ENCODE measurements around the gene KRTAP5-9. TPM values are rescaled to one million over a fixed set of nuclear protein-coding genes. Genes with fewer than 3 reads are reported as not detected.
"Not testable (repeated sequence)": the region's sequence is repeated elsewhere in the genome, so short reads cannot be mapped to it uniquely, and the experiment has no call there.

Gene KRTAP5-9
- total RNA-seq, 2 experiments from 2014 or later = 0.19 to 0.35 TPM

DNA sequence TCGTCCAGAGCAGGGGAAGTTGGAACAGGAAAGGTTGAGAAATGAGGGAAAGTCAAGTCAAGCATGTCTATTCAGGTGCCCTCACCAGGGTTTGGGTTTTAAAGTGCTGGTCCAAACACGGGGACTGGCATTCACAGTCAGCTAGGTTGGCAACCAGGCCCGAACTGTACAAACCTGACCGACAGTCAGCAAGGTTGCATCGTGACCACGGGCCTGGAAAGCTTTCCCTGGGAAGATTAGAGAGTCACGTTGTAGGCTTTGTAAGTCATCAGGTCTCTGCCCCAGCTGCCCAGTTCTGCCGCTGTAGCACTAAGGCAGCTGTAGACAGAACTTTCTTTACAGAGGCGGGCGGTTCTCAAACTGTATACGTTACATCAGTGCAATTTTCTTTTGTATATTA, 24.6 kb downstream of the KRTAP5-9 start:
- DNase-seq = no peak
- no peaks in the 10 kb centered on the region for H3K9me3 Mint-ChIP-seq
- CTCF ChIA-PET = no interaction called here
- no peaks in the 10 kb centered on the region for H3K4me1 Mint-ChIP-seq
- H3K36me3 Mint-ChIP-seq (ENCODE audit: low read depth) = no peaks in the 10 kb centered on the region
- no peak overlapping the region for H3K27ac Mint-ChIP-seq
- POLR2A ChIA-PET = no interaction called here
- no peak overlapping the region for H3K4me3 Mint-ChIP-seq
- H3K27me3 Mint-ChIP-seq = peaks cover 5% of the 10 kb centered on the region

DNA sequence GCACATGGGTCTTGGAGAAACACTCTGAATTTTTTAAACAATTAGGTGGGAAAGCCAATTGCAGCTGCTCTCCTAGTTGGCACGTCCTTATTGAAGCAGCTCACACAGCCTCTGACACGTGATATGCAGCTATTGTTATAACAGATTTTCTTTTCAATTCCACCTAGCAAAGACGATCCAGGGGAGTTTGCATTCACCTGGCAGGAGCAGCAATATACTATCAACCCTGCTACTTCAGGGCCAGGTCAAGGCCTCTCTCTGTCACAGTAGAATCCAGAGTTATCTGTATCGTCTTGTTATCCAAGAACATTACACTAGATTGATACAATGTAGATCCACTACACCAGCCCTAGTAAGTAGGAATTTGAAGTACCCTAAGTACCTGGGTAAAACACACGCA, 26.2 kb downstream of the KRTAP5-9 start:
- Mint-ChIP-seq H3K27me3 (peaks cover 5% of the 10 kb centered on the region), H3K9me3 (no peaks in the 10 kb centered on the region), H3K36me3 (ENCODE audit: low read depth) (no peaks in the 10 kb centered on the region), H3K4me3 (no peak overlapping the region), H3K4me1 (no peaks in the 10 kb centered on the region), H3K27ac (no peak overlapping the region)
- DNase-seq = no peak
- ChIA-PET POLR2A (no interaction called here), CTCF (no interaction called here)

DNA sequence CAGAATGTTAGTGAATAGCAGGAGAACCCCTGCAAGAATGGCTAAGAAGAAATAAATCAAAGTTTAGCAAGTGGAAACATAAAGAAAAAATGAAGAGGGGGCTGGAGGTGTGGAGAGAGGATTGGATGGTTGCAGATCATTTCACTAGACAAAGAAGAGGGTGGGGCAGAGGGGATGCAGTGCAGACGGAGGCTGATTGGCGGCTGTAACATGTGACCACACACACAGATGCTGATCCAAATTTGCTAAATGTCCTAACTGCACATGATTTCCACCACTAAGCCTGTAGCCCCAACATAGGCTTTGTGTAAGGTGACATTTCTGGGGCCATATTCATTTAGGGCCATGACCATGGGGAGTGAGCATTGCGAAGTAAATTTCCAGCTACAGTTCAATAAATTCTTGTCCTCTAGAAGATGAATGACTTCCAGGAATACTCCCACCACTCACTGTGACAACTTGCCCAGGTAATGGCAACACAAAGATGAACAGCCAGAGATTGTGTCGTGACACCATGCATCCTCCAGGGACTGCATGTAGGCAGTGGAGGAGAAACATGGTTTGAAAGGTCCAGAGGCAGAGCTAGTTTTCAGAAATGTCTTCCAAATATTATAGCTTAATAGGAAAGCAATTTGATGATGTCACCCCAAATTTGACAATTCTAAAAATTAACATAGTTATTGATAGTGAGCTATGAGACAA, 27.7 kb downstream of the KRTAP5-9 start:
- Mint-ChIP-seq H3K27me3 (peaks cover 11% of the 10 kb centered on the region), H3K27ac (no peak overlapping the region), H3K9me3 (no peaks in the 10 kb centered on the region), H3K4me3 (no peak overlapping the region), H3K36me3 (ENCODE audit: low read depth) (no peaks in the 10 kb centered on the region), H3K4me1 (peaks cover 2% of the 10 kb centered on the region)
- DNase-seq = no peak
- ChIA-PET CTCF (no interaction called here), POLR2A (no interaction called here)

DNA sequence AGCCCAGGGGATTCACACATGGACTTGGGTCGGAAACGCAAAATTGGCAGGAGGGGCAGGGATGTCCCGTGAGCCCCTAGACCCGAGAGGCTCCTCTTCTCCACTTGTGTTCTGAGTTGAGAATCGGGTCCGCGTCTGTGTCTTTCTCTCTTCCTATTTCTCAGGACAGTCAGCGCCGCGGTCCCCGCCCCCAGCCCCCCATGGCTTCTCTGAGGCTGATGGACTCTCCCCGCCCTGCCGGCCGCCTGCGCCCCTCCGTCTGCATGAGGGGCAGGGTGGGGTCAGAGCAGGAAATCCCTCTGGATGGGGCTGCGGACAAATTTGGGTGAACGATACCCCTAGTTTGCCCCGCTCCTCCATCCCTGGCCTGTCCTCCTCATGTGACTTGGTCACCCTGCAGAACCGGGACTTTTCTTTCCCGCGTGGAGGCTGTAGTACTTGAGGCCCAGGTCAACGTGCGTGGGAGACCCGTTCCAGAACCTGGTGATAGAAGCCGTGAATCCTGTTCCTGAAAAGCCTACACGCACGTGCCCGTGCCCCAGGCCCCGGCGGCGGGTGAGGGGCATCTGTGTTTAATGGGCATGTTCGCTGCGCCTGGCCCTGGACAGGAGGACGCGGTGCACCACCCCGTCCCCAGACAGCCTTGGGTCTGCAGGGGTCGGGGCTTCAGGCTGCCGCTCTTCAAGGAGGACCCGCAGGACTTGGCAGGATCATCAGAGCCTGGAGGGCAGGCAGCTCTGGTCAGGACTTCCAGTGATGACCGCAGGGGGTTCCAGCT, 28.7 kb downstream of the KRTAP5-9 start:
- not testable (repeated sequence) for DNase-seq, H3K4me1 Mint-ChIP-seq

DNA sequence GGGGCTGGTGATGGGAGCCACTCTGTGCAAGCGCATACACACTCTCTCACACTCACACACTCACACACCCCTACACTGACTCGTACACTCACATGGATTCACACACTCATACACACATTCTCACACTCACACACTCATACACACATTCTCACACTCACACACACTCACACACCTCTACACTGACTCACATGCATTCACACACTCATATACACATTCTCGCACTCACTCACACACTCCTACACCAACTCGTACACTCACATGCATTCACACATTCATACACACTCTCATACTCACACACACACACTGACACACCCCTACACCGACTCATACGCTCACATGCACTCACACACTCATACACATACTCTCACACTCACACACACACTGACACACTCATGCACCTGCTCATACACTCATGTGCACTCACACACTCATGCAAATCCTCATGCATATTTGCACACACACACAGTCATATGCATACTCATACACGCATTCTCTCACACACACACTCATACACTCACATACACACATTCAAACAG, 29.3 kb downstream of the KRTAP5-9 start:
- no peak overlapping the region for H3K27ac Mint-ChIP-seq
- H3K4me3 Mint-ChIP-seq = no peak overlapping the region
- ChIA-PET POLR2A (no interaction called here), CTCF (no interaction called here)
- no peaks in the 10 kb centered on the region for H3K9me3 Mint-ChIP-seq
- peaks cover 2% of the 10 kb centered on the region for H3K4me1 Mint-ChIP-seq
- H3K36me3 Mint-ChIP-seq (ENCODE audit: low read depth) = no peaks in the 10 kb centered on the region
- peaks cover 13% of the 10 kb centered on the region for H3K27me3 Mint-ChIP-seq
- no peak for DNase-seq

More for the DNA sequence above, 28.7 kb downstream of the KRTAP5-9 start:
- H3K27ac Mint-ChIP-seq; H3K36me3 Mint-ChIP-seq (ENCODE audit: low read depth); H3K9me3 Mint-ChIP-seq; H3K4me3 Mint-ChIP-seq; CTCF ChIA-PET; POLR2A ChIA-PET: not testable (repeated sequence)
- H3K27me3 Mint-ChIP-seq = peaks cover 13% of the 10 kb centered on the region

GRCh38 chr11:71579513-71579912, 31.3 kb downstream of the KRTAP5-9 start:
- H3K4me1 Mint-ChIP-seq; CTCF ChIA-PET; H3K36me3 Mint-ChIP-seq (ENCODE audit: low read depth); POLR2A ChIA-PET; H3K4me3 Mint-ChIP-seq; H3K9me3 Mint-ChIP-seq; H3K27ac Mint-ChIP-seq; DNase-seq: not testable (repeated sequence)
- peaks cover 16% of the 10 kb centered on the region for H3K27me3 Mint-ChIP-seq

GRCh38 chr11:71580057-71581003, 32.1 kb downstream of the KRTAP5-9 start:
- POLR2A ChIA-PET = no interaction called here
- Mint-ChIP-seq H3K9me3 (no peaks in the 10 kb centered on the region), H3K27ac (no peak overlapping the region), H3K4me1 (peaks cover 2% of the 10 kb centered on the region), H3K4me3 (no peak overlapping the region), H3K27me3 (peaks cover 13% of the 10 kb centered on the region), H3K36me3 (ENCODE audit: low read depth) (no peaks in the 10 kb centered on the region)
- DNase-seq = peak; percentile 27
- CTCF ChIA-PET = no interaction called here

- ChIA-PET CTCF (no interaction called here), POLR2A (no interaction called here)
- H3K27ac Mint-ChIP-seq = no peak overlapping the region
- no peaks in the 10 kb centered on the region for H3K9me3 Mint-ChIP-seq
- no peaks in the 10 kb centered on the region for H3K36me3 Mint-ChIP-seq (ENCODE audit: low read depth)
- peaks cover 2% of the 10 kb centered on the region for H3K4me1 Mint-ChIP-seq
- no peak for DNase-seq
- no peak overlapping the region for H3K4me3 Mint-ChIP-seq
- peaks cover 11% of the 10 kb centered on the region for H3K27me3 Mint-ChIP-seq
These were observed 33.6 kb downstream of the KRTAP5-9 start for GRCh38 chr11:71581826-71582225.

GRCh38 chr11:71582309-71582895, 34.2 kb downstream of the KRTAP5-9 start, which contains the start of gene KRTAP5-11:
KRTAP5-11 (minus strand) TSS chr11:71582875; CDS start chr11:71582837, 38 bp downstream.
- H3K4me1 Mint-ChIP-seq = peaks cover 2% of the 10 kb centered on the region
- no peaks in the 10 kb centered on the region for H3K36me3 Mint-ChIP-seq (ENCODE audit: low read depth)
- no peak within 1 kb of the TSS for H3K4me3 Mint-ChIP-seq
- no peak for DNase-seq
- H3K9me3 Mint-ChIP-seq = no peaks in the 10 kb centered on the region
- peaks cover 11% of the 10 kb centered on the region for H3K27me3 Mint-ChIP-seq
- H3K27ac Mint-ChIP-seq = no peak within 1 kb of the TSS
- CTCF ChIA-PET = no interaction called here
- POLR2A ChIA-PET = no interaction called here

- H3K4me1 Mint-ChIP-seq; H3K9me3 Mint-ChIP-seq; POLR2A ChIA-PET; DNase-seq; H3K27ac Mint-ChIP-seq; H3K4me3 Mint-ChIP-seq; CTCF ChIA-PET; H3K36me3 Mint-ChIP-seq (ENCODE audit: low read depth): not testable (repeated sequence)
- peaks cover 11% of the 10 kb centered on the region for H3K27me3 Mint-ChIP-seq
These were observed 34.7 kb downstream of the KRTAP5-9 start for GRCh38 chr11:71582969-71583368.

- H3K9me3 Mint-ChIP-seq; H3K4me3 Mint-ChIP-seq; H3K27me3 Mint-ChIP-seq; DNase-seq; H3K36me3 Mint-ChIP-seq (ENCODE audit: low read depth); CTCF ChIA-PET; H3K27ac Mint-ChIP-seq; POLR2A ChIA-PET; H3K4me1 Mint-ChIP-seq: not testable (repeated sequence)
These were observed 37.5 kb downstream of the KRTAP5-9 start for GRCh38 chr11:71585673-71586072.

DNA sequence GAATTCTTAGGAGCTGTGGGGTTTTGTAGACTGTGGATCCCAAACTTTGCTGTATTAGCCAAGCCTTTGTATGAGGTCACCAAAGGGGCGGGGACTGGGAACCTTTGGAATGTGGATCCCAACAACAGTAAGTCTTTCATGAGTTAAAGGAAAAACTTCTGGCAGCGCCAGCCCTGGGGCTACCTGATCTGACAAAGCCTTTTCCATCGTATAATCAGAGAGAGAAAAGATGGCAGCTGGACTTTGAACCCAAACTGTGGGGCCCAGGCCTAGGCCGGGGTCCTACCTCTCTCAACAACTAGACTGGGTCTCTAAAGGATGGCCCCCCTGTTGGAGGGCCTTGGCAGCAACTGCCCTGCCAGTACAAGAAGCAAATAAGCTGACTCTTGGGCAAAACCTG, 40.1 kb downstream of the KRTAP5-9 start:
- H3K27me3 Mint-ChIP-seq; DNase-seq; H3K9me3 Mint-ChIP-seq; POLR2A ChIA-PET; H3K36me3 Mint-ChIP-seq (ENCODE audit: low read depth); H3K4me3 Mint-ChIP-seq; CTCF ChIA-PET; H3K4me1 Mint-ChIP-seq; H3K27ac Mint-ChIP-seq: not testable (repeated sequence)

All from activated CD4-positive, alpha-beta T cell treated with anti-CD3 and anti-CD28 coated beads, Interleukin-2, amount 10 ng/mL, durations not matched to agents 7 days and 5 days (primary cell).